SK-N-SH treated with all-trans-retinoic acid at 6 μM for 48 hours (cell line): ENCODE measurements around the gene BBS9.

Experiments used
- ARNTL ChIP-seq: fragments of 450-650 bp; formaldehyde crosslinking; IDR thresholded peaks from 2 replicates; pipeline ENCODE4 v1.5.0; 2020; ENCODE audit warnings: low read depth, mild to moderate bottlenecking, moderate library complexity, borderline replicate concordance
- ESRRG ChIP-seq: fragments of 250-450 bp; sonication (Bioruptor Pico); IDR thresholded peaks from 2 replicates; pipeline ENCODE4 v1.6.1; 2021; ENCODE audit warnings: mild to moderate bottlenecking
- RARB ChIP-seq: fragments of 250-450 bp; sonication (Bioruptor Pico); IDR thresholded peaks from 2 replicates; pipeline ENCODE4 v1.8.0; 2021; ENCODE audit warnings: mild to moderate bottlenecking, moderate library complexity
- TCF4 ChIP-seq: fragments of 250-450 bp; sonication (Bioruptor Pico); IDR thresholded peaks from 2 replicates; pipeline ENCODE4 v1.8.0; 2021; ENCODE audit warnings: mild to moderate bottlenecking, moderate library complexity, borderline replicate concordance
- ZNF565 ChIP-seq: fragments of 450-650 bp; formaldehyde crosslinking; conservative IDR thresholded peaks from 2 replicates; pipeline ENCODE4 v1.5.0; 2020; ENCODE audit warnings: low read depth, mild to moderate bottlenecking, moderate library complexity
- ZNF70 ChIP-seq: fragments of 450-650 bp; formaldehyde crosslinking; IDR thresholded peaks from 2 replicates; pipeline ENCODE4 v1.5.0; 2020; ENCODE audit warnings: mild to moderate bottlenecking, moderate library complexity
- TF ChIP-seq, protein P1 (sequence below): fragments of 250-450 bp; sonication (Bioruptor Pico); IDR thresholded peaks from 2 replicates; pipeline ENCODE4 v1.8.0; 2020; ENCODE audit warnings: mild to moderate bottlenecking, moderate library complexity, borderline replicate concordance

DNA sequence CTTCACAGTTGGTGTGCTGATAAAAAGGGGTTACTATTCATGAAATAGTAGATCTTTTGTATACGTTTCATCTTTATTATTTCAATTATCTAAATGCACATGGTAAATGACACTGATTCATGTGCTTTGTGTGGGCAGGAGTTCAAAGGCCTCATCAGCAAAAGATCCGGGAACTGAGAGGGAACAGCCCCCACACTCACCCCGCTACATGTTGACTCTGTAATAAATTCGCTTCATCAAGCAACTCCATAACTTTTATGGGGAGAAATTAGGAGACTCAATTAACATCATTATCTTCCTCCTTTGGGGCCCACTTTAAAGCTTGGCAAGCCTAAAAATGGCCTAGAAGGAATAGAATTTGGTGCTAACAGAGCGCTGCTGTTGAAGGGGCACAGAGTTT lies 525.3 kb downstream of the BBS9 start:
- no peak for TF ChIP-seq ZNF70 (CRISPR knock-in tag)
- TF ChIP-seq, protein P1, sequence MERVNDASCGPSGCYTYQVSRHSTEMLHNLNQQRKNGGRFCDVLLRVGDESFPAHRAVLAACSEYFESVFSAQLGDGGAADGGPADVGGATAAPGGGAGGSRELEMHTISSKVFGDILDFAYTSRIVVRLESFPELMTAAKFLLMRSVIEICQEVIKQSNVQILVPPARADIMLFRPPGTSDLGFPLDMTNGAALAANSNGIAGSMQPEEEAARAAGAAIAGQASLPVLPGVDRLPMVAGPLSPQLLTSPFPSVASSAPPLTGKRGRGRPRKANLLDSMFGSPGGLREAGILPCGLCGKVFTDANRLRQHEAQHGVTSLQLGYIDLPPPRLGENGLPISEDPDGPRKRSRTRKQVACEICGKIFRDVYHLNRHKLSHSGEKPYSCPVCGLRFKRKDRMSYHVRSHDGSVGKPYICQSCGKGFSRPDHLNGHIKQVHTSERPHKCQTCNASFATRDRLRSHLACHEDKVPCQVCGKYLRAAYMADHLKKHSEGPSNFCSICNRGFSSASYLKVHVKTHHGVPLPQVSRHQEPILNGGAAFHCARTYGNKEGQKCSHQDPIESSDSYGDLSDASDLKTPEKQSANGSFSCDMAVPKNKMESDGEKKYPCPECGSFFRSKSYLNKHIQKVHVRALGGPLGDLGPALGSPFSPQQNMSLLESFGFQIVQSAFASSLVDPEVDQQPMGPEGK (CRISPR knock-in tag): no peak
- TF ChIP-seq RARB (CRISPR knock-in tag): no peak
- no peak for TF ChIP-seq ARNTL
- TF ChIP-seq TCF4 (CRISPR knock-in tag): no peak
- TF ChIP-seq ZNF565 (CRISPR knock-in tag): no peak
- no peak for TF ChIP-seq ESRRG (CRISPR knock-in tag)
